HepG2 (cell line): ENCODE results near the gene TBCD. TPM values are rescaled to one million over a fixed set of nuclear protein-coding genes. Genes with fewer than 3 reads are reported as not detected.

ENCODE experiments used
- ATAC-seq: fragments of 200-7000 bp; cut with Tn5 transposase; 3 replicates; pipeline ENCODE4 v1.9.1; 2020; ENCODE audit warnings: mild to moderate bottlenecking, moderate library complexity
- BruUV-seq: library from RNA; stranded (reverse); fragments of 400-500 nt; replicated peaks from 2 replicates; lab custom pipeline; 2021; lab: Mats Ljungman, UMichigan
- CTCF ChIA-PET: fragments of 300-600 bp; formaldehyde crosslinking; extraction: SDS; loops from one replicate; lab custom pipeline; 2021; ENCODE audit warnings: low total read pairs, inconsistent platforms, low intra/inter-chr PET ratio; lab: Yijun Ruan, JAX
- POLR2A ChIA-PET: fragments of 350-600 bp; sonication (Branson Sonifier 250); formaldehyde crosslinking; loops from one replicate; lab custom pipeline; 2020; ENCODE audit warnings: antibody characterized with exemption, inconsistent platforms; lab: Yijun Ruan, JAX
- DNase-seq: peaks from one replicate; pipeline ENCODE4 v3.0.0-alpha.2; 2015; ENCODE audit warnings: low spot score
- FAIRE-seq: peaks from 3 replicates; lab custom pipeline; 2011; peaks lifted over from hg19 to GRCh38; lab: Jason Lieb, UNC
- H2AFZ ChIP-seq: one replicate; pipeline ENCODE4 v1.6.1; 2011; ENCODE audit warnings: low read length, inconsistent platforms
- H3K27ac ChIP-seq: fragments of 300-600 bp; 3 replicates; pipeline ENCODE4 v1.8.0; 2011; ENCODE audit warnings: mixed run types, mild to moderate bottlenecking, mixed read lengths, low read length, inconsistent platforms; ENCODE audit not compliant: insufficient read depth; ENCODE audit errors: extremely low read length
- H3K27me3 ChIP-seq, 2 experiments: fragments of 200-600 bp in 1 of 2; 2 replicates in 1 of 2; 3 replicates in 1 of 2; pipeline versions ENCODE4 v1.6.0 to v1.8.0; 2011; ENCODE audit warnings: low read length in 2 of 2, mild to moderate bottlenecking in 2 of 2, moderate library complexity in 2 of 2, inconsistent platforms in 1 of 2; ENCODE audit not compliant: insufficient read depth in 2 of 2, control insufficient read depth in 1 of 2
- H3K36me3 ChIP-seq, 2 experiments: fragments of 200-600 bp in 1 of 2; replicated peaks in 1 of 2; 2 replicates in 1 of 2; 3 replicates in 1 of 2; pipeline versions ENCODE4 v1.5.1 to v1.8.0; 2011; ENCODE audit warnings: low read length in 2 of 2, inconsistent platforms in 1 of 2; ENCODE audit not compliant: insufficient read depth in 2 of 2, control insufficient read depth in 1 of 2
- H3K4me1 ChIP-seq: 2 replicates; pipeline ENCODE4 v1.5.1; 2012; ENCODE audit warnings: low read length, inconsistent platforms; ENCODE audit not compliant: insufficient read depth
- H3K4me2 ChIP-seq: 2 replicates; pipeline ENCODE4 v1.6.0; 2011; ENCODE audit warnings: low read depth, low read length, inconsistent platforms
- H3K4me3 ChIP-seq, 3 experiments: fragments of 200-600 bp in 1 of 3; sonication (generic), shearing (Covaris generic) in 1 of 3; replicated peaks in 1 of 3; 2 replicates each; pipeline ENCODE4 v1.5.1; 2011 to 2016; ENCODE audit warnings: low read length in 3 of 3, inconsistent platforms in 2 of 3, low read depth in 2 of 3, mild to moderate bottlenecking in 2 of 3, control low read depth in 1 of 3, mixed read lengths in 1 of 3; ENCODE audit not compliant: insufficient read depth in 1 of 3
- H3K79me2 ChIP-seq: one replicate; pipeline ENCODE4 v1.6.1; 2011; ENCODE audit warnings: low read length, inconsistent platforms; ENCODE audit not compliant: insufficient read depth
- H3K9ac ChIP-seq: 2 replicates; pipeline ENCODE4 v1.6.0; 2011; ENCODE audit warnings: mild to moderate bottlenecking, low read depth, low read length, inconsistent platforms; ENCODE audit not compliant: insufficient read depth
- H3K9me3 ChIP-seq: 2 replicates; pipeline ENCODE4 v1.5.1; 2012; ENCODE audit warnings: mild to moderate bottlenecking, low read length
- H4K20me1 ChIP-seq: 2 replicates; pipeline ENCODE4 v1.6.0; 2011; ENCODE audit warnings: inconsistent platforms, mild to moderate bottlenecking, low read length, moderate library complexity; ENCODE audit not compliant: insufficient read depth
- KDM4B ChIP-seq: sonication (generic); formaldehyde crosslinking; IDR thresholded peaks from 2 replicates; pipeline ENCODE4 v1.4.0; 2020; ENCODE audit warnings: missing genetic modification reagents
- RBFOX2 ChIP-seq: fragments of 200-400 bp; formaldehyde crosslinking; IDR thresholded peaks from 2 replicates; pipeline ENCODE4 v1.6.1; 2017; ENCODE audit warnings: low read depth, mild to moderate bottlenecking, low read length
- ZBTB8A ChIP-seq: sonication (generic); formaldehyde crosslinking; IDR thresholded peaks from 2 replicates; pipeline ENCODE4 v1.4.0; 2020; ENCODE audit warnings: mild to moderate bottlenecking, low read depth, missing genetic modification reagents, borderline replicate concordance
- ZNF670 ChIP-seq: sonication (generic); formaldehyde crosslinking; IDR thresholded peaks from 2 replicates; pipeline ENCODE4 v1.8.0; 2022; ENCODE audit warnings: mild to moderate bottlenecking, missing genetic modification reagents, borderline replicate concordance
- WGBS: methylation state at CpG from one replicate; pipeline ENCODE4 v1.1.6; 2017; ENCODE audit warnings: low lambda C conversion rate; 5-methylcytosine and 5-hydroxymethylcytosine counted together
- in situ Hi-C: cut with HindIII; loops from 2 replicates; pipeline ENCODE4 v1.10.0; 2017; ENCODE audit warnings: low pct_unique_long_range_greater_than_20kb; ENCODE audit not compliant: extremely low pct_ligation_motif_present
- intact Hi-C: fragments of 100-400 bp; cut with micrococcal nuclease; formaldehyde crosslinking; loops from one replicate; pipeline ENCODE4 v1.10.0; 2022; ENCODE audit not compliant: unreplicated experiment
- polyA plus RNA-seq, 8 experiments: library from polyadenylated mRNA; depleted of rRNA in 3 of 8; stranded (reverse) in 7 of 8; unstranded in 1 of 8; fragments of >200 nt; fragmentation: Illumina TruSeq in 4 of 8; extraction: Trizol in 4 of 8; gene quantifications; 2 replicates each; pipeline versions ENCODE4 v1.2.1 to v1.2.3, GENCODE V29; 2011 to 2016; ENCODE audit warnings: low read depth in 4 of 8, missing spikeins in 1 of 8, mixed read lengths in 1 of 8; ENCODE audit not compliant: insufficient read depth in 1 of 8
- total RNA-seq, 5 experiments: library from RNA; depleted of rRNA; stranded (reverse); fragments of >200 nt; fragmentation: Illumina TruSeq; extraction: Trizol; gene quantifications; 2 replicates each; pipeline ENCODE4 v1.2.3, GENCODE V29; 2016; ENCODE audit warnings: low read depth in 1 of 5
- TF ChIP-seq, protein P1 (sequence below): sonication (generic); formaldehyde crosslinking; IDR thresholded peaks from 2 replicates; pipeline ENCODE4 v1.4.0; 2020; ENCODE audit warnings: missing genetic modification reagents

Gene TBCD
- total and polyA plus RNA-seq, 2 of the 13 experiments (the other 11 are each of a cell fraction or from before 2014, with no cell fraction given) = 33.9 to 54.8 TPM

DNA sequence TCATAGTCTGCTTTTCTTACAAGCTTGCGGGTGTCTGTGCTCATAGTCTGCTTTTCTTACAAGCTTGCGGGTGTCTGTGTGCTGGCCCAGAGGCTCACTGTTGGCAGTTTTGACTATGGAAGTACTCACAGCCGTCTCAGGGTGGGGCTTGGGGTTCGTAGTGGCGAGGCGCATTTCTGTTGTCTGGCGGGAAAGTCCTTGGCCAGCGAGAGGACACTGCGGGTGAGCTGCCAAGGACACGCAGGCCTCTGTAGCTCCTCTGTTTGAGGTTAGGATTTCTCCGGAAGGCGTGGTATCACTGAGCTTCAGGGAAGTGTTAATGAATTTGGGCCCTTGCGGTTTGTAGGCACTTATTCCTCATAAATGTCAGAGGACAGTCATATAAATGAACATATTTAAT, 13.5 kb downstream of the TBCD start:
- Histone ChIP-seq H3K9ac (no peak overlapping the region), H3K36me3 (peaks cover 25 to 56% of the 10 kb centered on the region in 2 experiments; a peak in 4 of 5 replicates), H3K4me3 (no peak overlapping the region), H3K27ac (no peak overlapping the region), H3K4me1 (no peaks in the 10 kb centered on the region), H4K20me1 (no peaks in the 10 kb centered on the region), H3K9me3 (no peaks in the 10 kb centered on the region), H3K27me3 (no peaks in the 10 kb centered on the region), H3K4me2 (no peak overlapping the region), H3K79me2 (no peaks in the 10 kb centered on the region), H2AFZ (no peak overlapping the region)
- FAIRE-seq (no peak), DNase-seq (no peak), ATAC-seq (no peak)
- WGBS = 94% methylated on average over 13 of the region's 13 CpGs
- POLR2A ChIA-PET = no interaction called here
- TF ChIP-seq ZBTB8A (CRISPR knock-in tag) (no peak), KDM4B (no peak), ZNF670 (CRISPR knock-in tag) (no peak), RBFOX2 (no peak)
- TF ChIP-seq, protein P1, sequence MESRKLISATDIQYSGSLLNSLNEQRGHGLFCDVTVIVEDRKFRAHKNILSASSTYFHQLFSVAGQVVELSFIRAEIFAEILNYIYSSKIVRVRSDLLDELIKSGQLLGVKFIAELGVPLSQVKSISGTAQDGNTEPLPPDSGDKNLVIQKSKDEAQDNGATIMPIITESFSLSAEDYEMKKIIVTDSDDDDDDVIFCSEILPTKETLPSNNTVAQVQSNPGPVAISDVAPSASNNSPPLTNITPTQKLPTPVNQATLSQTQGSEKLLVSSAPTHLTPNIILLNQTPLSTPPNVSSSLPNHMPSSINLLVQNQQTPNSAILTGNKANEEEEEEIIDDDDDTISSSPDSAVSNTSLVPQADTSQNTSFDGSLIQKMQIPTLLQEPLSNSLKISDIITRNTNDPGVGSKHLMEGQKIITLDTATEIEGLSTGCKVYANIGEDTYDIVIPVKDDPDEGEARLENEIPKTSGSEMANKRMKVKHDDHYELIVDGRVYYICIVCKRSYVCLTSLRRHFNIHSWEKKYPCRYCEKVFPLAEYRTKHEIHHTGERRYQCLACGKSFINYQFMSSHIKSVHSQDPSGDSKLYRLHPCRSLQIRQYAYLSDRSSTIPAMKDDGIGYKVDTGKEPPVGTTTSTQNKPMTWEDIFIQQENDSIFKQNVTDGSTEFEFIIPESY (CRISPR knock-in tag) = 0 out of 2 replicates have a peak, but pooled peaks have one; percentile 28
- CTCF ChIA-PET = interaction anchor here (4.3 kb wide), 1 partner anchor 97 kb away, joined by 26 read pairs; no protein-coding TSS in a partner anchor
- in situ Hi-C loops (no loop called here), intact Hi-C loops (no loop called here)
- no TSS peak for BruUV-seq
